ENCODE data around the gene CIC. TPM values are rescaled to one million over a fixed set of nuclear protein-coding genes. Genes with fewer than 3 reads are reported as not detected.

The CIC gene
- total RNA-seq, 1 experiment from 2014 or later = 54.0 TPM

GRCh38 chr19:42325896-42326771, 57.1 kb downstream of the CIC start:
- Histone ChIP-seq H3K79me1 (ENCODE audit: insufficient read depth, low read depth, low read length, poor library complexity, severe bottlenecking) (peaks cover 11% of the 10 kb centered on the region), H3K18ac (ENCODE audit: insufficient read length, low read depth, low read length) (no peak overlapping the region), H4K20me1 (ENCODE audit: control insufficient read depth, insufficient read depth, insufficient read length) (no peaks in the 10 kb centered on the region), H3K56ac (ENCODE audit: insufficient read length, low read depth, low read length) (no peak overlapping the region), H4K91ac (ENCODE audit: insufficient read length, low read depth, low read length) (no peak overlapping the region), H3K9me3 (ENCODE audit: control insufficient read depth, low read depth, low read length) (no peaks in the 10 kb centered on the region), H3K23ac (ENCODE audit: insufficient read length, low read depth, low read length) (no peak overlapping the region), H3K14ac (ENCODE audit: insufficient read depth, low read length) (no peak overlapping the region), H2BK120ac (ENCODE audit: low read depth, low read length, poor library complexity, severe bottlenecking) (no peak overlapping the region), H3K27ac (ENCODE audit: insufficient read length, low read depth, low read length) (no peak overlapping the region), H3K4me2 (ENCODE audit: insufficient read depth, insufficient read length, low read length) (peak overlapping the region; percentile 45), H3K27me3 (ENCODE audit: insufficient read depth, low read length) (no peaks in the 10 kb centered on the region), H2AFZ (ENCODE audit: low read length) (no peak overlapping the region), H3K79me2 (ENCODE audit: insufficient read depth, low read length) (peaks cover 5% of the 10 kb centered on the region; the same call in 1 of the 2 replicates), H4K5ac (ENCODE audit: insufficient read length, low read depth, low read length) (no peak overlapping the region), H2BK20ac (ENCODE audit: low read depth, low read length, poor library complexity, severe bottlenecking) (no peak overlapping the region), H2AK5ac (ENCODE audit: insufficient read length, low read length) (no peak overlapping the region), H3K4ac (ENCODE audit: low read depth, low read length) (no peak overlapping the region), H3K9ac (ENCODE audit: extremely low read depth, insufficient read length, low read length) (peak overlapping the region; percentile 31), H4K8ac (replicated peaks; ENCODE audit: insufficient read length, low read depth, low read length) (no peak overlapping the region), H3T11ph (ENCODE audit: low read length) (no peak overlapping the region), H2BK15ac (ENCODE audit: low read depth, low read length) (no peak overlapping the region), H2BK12ac (ENCODE audit: insufficient read length, low read depth, low read length) (no peak overlapping the region), H2BK5ac (ENCODE audit: insufficient read length, low read length) (no peak overlapping the region), H3K23me2 (ENCODE audit: insufficient read length, low read depth, low read length, poor library complexity, severe bottlenecking) (peaks cover 19% of the 10 kb centered on the region), H3K4me1 (ENCODE audit: insufficient read depth, low read length) (no peaks in the 10 kb centered on the region; the same call in 1 of the 2 replicates)
- Mint-ChIP-seq H3K9me3 (no peaks in the 10 kb centered on the region), H3K27me3 (ENCODE audit: low read depth) (peaks cover 36% of the 10 kb centered on the region), H3K4me1 (peaks cover 25 to 32% of the 10 kb centered on the region in 2 experiments), H3K4me3 (peak overlapping the region; percentile 80 to 89), H3K36me3 (ENCODE audit: insufficient read depth in 1 of 3, low read depth in 3 of 3) (peaks cover 0 to 3% (median 0%) of the 10 kb centered on the region in 3 experiments; a peak in 2 of 7 replicates), H3K27ac (peak overlapping the region in 1 of 3 experiments; percentile 55; a peak in 2 of 7 replicates)
- peak; percentile 44 for TF ChIP-seq CTCF (conservative IDR thresholded peaks at IDR 0.05)
- WGBS (ENCODE audit: extremely low coverage, insufficient read length, low lambda C conversion rate) = no CpG with 5 or more reads among the region's 37 CpGs
- DNase-seq = peak; percentile 53
